ENCODE data around the gene KAZN.

- TF ChIP-seq CTCF (IDR thresholded peaks at IDR 0.05; ENCODE audit: low read depth, low read length, poor library complexity, severe bottlenecking) (no peak), EZH2phosphoT487 (IDR thresholded peaks at IDR 0.05; ENCODE audit: borderline replicate concordance, low read length) (no peak)
These were observed 75.5 kb downstream of the KAZN start for GRCh38 chr1:14674030-14674429.
